Fibroblast of skin of right quadriceps (primary cell): ENCODE data around the gene MKKS.
"Not testable (repeated sequence)": the region's sequence is repeated elsewhere in the genome, so short reads cannot be mapped to it uniquely, and the experiment has no call there.

Source experiments
- DNase-seq: peaks from one replicate; pipeline ENCODE4 v3.0.0-alpha.2; 2013

Gene MKKS

DNA sequence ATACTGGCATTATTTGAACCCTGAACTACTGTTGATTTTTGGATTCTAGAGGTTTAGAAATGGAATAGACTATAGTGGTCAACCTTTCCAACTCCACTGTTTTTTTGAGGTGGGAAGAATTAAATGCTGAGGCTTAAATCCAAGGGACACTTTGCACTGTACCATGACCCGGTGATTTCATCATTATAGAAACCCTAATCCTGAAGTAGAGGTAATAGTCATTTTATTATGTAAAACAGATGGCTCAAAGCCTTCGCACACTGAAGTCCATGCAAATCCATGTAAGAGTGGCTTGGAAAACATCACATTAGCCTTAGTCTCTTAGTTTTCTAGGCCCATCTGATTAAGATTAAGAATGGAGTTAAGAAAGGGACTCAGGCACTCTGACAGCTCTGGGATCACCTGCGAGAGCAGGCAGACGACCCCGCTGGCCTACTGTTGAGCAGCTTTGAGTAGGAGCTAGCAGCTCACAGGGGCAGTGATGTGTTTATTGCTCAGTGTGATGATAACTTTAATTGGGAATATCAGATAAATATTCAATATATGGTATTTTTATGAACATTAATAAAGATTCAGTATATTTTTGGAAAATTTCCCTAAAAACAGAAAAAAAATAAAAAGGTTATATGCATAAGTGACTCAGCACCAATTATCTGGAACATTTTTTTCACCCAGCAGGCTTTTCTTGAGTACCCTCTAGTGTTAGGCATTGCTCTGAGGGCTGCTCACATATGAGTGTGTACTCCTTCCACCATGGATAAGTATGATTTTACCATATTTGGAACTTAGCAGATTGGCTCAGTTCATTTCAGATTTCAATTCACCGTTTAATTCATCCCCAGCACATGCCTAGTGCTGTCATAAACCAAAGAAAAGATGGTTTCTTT is 14.5 kb upstream of the MKKS start:
- peak; percentile 48 for DNase-seq

DNA sequence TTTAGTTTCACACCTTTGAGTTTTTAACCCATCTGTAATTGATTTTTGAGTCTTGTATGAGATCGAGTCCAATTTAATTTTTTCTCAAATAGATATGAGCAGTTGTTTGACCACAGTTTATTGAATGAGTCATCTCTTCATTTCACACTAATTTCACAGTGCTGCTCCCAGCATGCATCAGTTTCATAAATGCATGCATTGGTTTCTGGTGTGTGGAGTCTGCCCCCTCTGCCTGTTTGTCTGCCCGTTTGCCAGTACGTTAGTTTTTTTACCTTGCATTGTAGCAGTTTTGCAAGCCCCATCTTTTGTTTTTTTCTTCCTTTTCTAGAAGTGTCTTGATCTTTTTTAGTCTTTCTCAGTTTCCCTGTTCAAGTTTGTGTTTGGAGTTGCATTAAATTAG is 13.0 kb upstream of the MKKS start:
- peak; percentile 73 for DNase-seq

DNA sequence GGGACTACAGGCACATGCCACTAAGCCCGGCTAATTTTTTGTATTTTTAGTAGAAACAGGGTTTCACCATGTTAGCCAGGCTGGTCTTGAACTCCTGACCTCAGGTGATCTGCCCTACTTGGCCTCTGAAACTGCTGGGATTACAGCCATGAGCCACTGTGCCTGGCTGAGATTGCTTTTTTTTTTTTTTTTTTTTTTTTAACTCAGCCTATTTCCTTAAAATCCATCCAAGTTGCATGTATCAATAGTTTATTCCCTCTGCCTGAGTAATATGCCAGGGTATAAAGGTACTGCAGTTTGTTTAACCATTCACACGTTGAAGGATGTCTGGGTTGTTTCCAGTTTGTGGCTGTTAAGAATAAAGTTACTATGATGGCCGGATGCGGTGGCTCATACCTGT is 11.7 kb upstream of the MKKS start:
- DNase-seq = no peak

DNA sequence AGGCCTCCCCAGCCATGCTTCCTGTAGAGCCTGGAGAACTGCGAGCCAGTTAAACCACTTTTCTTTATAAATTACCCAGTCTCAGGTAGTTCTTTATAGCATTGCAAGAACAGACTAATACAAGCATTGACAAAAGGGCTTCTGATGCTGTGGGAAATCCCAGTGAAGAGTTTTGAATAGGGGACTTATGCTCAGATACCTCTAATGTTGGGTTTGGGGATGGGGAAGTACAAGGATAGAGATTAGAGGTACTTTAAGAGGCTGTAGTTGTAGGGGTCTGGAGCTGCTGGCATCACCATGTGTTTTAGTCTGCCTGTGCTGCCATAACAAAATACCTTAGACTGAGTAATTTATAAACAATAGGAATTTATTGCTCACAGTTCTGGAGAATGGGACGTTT is 9.9 kb upstream of the MKKS start:
- DNase-seq = no peak

DNA sequence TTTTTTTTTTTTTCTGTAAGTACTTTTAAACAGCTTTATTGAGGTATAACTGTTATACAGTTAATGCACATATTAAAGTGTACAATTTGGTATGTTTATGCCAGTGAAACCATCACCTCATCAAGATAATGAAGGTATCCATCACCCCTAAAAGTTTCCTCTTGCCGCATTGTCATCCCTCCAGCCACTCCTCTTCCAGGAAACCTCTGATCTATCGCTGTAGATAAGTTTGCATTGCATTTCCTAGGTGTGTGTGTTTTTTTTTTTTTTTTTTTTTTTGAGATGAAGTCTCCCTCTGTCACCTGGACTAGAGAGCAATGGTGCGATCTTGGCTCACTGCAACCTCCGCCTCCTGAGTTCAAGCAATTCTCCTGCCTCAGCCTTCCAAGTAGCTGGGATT is 4.2 kb upstream of the MKKS start:
- no peak for DNase-seq

DNA sequence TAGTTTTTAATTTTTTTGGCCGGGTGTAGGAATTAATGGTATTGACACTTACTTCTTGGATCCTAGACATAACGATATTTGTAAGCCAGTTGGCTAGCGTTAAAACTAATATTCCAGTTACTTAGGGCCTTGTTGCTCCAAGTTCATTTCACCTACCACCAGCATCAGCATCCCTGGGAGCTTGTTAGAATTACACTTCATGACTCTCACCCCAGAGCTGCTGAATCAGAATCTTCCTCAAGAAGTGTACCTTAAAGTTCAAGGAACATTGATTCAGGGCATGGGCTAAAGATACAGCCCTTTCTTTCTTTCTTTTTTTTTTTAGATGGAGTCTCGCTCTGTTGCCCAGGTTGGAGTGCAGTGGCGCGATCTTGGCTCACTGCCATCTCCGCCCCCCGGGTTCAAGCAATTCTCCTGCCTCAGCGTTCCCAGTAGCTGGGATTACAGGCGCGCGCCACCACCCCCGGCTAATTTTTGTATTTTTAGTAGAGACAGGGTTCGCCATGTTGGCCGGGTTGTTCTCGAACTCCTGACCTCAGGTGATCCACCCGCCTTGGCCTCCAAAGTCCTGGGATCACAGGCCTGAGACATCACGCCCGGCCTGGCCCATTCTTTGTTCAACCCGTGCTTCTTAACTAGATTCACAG is 2.2 kb upstream of the MKKS start:
- no peak for DNase-seq

DNA sequence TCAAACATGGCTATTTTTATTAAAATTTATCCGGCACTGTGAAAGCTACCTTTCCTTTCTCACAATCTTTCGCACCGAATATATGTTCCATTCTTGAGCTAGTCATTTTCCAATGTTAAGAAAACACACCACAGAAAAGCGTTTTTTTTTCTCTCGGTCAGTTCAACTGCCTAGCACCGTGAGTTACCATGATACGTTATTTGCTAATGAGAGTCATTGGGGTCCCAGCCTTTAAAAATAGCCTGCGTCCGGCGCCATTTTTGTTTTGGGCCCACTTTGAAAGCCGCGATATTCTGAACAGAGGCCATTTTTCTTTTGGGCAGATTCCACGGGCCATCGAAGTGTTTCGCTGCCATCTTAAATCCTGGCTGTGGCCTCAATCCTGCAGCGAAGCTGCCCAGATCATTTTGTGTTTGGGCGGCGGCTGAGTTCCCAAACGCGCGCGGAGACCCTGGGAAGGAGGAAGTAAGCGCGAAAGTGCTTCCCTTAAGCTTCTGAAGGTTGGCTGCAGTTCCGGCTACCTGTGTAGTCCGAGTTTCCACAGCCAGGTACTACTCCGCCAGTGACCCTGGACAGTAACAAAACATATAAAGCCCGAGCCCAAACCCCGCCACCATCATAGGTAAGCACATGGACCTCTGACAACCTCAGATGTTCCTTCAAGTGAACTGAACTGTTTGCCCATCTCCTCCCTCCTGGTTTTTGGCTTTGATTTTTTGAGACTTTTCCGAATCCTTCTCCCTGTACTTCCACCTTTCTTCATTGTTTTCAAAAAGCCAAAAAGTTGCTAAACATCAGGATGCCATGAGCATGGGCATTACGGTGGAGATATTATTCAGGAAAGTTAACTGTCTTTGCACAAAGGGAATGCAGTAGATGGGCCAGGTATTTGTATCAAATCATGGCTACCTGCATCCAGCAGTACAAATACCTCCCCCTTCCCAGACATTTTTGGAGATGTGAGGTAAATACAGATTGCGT is 1.1 kb upstream of the MKKS start, which contains the start of gene SLX4IP:
SLX4IP (plus strand) TSS at position 474 of the 981 bp plus-strand sequence. CDS start 22,900 bp downstream, outside the sequence.
- DNase-seq = peak; percentile 97

DNA sequence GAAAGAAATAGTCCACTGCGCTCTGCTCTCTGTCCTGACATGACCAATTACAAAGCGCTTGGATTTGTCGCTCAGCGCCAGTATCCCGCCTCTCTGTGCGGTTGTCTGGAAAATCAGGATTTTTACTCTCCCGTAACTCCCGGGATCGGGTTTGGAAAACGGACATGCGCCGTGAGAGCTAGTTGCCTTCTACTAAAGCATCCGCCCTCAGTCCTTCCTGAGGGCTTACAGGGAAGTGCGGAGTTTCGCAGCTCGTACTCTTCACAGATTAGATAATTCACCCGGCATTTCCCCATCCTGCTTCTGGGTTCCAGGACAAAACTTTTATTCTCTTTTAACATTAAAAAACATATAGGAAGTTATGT is 427 bp upstream of the MKKS start:
- DNase-seq = peak; percentile 99

DNA sequence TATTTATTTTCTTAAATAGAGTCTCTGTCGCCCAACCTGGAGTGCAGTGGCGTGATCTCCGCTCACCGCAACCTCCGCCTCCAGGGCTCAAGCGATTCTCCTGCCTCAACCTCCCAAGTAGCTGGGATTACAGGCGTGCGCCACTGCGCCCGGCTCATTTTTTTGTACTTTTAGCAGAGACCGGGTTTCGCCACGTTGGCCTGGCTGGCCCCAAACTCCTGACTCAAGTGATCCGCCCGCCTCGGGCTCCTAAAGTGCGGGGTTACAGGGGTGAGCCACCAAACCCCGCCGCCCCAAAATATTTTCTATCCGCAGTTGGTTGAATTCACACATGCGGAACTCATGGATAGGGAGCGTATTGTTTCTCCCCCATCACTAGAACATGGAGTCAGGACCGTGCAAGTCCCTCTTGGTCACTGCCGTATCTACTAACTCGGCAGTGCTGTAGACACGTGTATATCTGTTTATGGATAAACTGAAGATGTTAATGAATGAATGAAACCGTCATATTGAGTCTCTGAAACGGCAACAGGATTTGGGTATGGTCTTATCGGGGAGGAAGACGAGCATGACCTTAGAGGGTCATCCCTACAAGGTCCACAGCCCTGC is 904 bp downstream of the MKKS start:
- no peak for DNase-seq

DNA sequence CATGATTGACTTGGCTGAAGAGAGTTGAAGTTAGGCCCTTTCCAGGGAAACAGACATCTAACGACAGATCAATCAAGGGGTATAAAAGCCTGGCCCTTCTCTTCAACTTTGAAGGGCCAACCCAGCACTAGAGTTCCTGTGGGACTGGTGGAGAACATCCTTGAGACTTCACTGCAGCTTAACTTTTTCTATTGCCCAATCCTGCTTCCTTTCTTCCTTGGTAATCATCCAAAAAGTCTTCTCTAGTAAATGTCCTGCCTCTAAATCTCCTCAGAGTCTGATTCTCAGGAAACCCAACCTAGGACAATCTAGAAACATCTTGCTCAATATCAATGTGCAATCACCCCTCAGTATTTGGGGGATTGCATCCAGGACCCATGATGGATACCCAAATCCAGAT is 1.9 kb downstream of the MKKS start:
- DNase-seq = no peak

DNA sequence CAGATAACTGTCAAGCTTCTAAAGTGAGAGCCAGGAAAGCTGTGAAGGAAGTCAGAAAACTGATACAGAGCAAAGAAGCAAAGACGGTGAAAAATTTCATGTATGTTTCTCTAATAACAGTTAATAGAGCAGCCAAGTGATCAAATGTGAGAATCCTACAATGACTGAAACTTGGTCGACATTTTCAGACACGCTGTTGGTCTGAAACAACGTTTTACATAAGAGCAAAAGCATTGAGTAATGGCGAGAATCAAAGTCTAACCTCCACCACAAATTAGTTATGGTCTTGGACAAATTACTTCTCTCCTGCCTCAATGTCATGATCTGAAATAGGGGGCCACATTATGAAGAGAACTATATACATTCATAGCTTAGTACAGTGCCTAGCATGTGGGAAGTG is 3.3 kb downstream of the MKKS start:
- DNase-seq = no peak

DNA sequence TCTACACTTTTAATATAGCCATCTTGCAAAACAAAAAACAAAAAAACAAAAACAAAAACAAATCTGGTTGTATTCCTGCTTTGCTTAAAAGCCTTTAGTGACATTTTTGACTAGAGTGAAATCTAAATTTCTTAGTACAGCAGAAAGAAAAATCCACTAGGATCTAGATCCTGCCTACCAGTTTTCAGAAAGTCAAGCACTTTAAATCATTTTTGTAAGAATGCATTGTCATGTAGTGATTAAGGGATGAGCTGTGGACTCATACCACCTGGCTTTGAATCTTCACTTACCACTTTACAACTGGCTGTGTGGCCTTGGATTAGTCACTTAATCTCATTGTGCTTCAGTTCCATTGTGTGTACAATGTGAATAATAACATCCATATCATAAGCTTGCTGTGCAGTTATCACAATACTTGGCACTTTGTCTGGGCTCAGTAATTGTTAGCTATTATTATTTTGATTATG is 4.0 kb downstream of the MKKS start:
- DNase-seq = no peak

DNA sequence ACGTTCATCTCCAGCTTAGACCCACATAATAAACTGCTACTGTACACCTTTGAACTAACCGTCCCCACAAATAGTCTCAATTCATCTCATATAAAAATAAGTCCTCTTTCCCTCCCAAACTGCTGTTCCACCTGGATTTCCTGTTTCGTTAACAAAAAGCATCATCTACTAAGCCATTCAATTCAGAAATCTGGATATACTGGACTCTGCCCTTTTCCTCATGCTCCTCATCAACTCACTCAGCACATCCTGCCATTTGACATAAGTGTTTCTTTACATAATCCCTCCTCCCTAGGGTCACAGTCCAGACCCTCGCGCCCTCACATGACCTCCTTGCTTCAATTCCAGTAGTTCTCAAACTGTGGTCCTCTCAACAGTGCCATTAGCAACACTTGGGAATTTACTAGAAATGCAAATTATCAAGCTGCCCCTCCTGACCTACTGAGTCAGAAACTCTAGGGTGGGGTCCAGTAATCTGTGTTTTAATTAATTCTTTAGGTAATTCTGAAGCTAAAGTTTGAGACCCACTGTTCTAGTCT is 4.5 kb downstream of the MKKS start:
- DNase-seq = no peak

DNA sequence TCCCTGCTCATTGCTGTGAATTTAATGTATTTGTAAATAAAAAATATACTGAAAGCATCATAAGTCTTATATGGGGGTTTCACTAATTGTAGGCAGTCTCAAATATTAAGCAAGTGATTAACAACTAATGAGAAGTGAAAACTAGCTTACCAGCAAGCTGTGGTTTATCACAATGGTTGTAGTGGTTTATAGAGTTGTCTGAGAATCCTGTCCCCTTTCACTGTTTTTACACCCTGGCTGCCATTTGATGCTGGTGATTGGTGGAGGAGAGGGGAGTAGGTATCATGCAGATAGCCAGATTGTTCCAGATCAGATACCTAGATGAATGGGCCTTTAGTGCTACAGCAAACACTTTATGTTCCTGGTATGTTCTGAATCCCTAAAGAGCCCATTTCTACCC is 6.0 kb downstream of the MKKS start:
- no peak for DNase-seq

DNA sequence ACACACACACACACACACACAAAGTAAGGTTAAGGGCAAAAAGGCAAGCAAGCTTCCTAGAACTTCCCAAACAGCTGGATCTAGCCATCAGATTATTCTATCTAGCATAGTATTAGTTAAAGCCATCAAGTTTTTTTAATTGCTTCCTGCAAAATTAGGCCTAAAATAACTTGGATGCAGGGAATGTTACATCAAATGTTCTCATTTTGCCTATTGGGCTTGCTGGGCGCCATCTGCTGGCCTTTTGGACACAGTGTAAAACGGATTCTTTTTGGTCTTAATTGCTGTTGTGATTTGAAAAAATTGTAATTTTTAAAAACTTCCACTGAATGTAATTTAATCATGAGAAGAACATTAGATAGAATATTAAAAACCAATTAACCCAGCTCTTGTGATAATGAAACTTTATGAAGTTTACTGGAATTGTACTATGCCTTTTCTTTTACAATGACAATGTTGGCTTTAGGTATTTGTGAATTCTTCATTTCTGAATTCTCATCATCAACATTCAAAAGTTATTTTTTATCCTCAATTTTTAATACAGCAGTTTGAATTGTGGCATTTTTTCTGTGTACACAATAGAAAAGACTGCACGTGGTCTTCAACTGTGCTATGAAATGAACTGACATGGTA is 6.8 kb downstream of the MKKS start:
- peak; percentile 64 for DNase-seq

DNA sequence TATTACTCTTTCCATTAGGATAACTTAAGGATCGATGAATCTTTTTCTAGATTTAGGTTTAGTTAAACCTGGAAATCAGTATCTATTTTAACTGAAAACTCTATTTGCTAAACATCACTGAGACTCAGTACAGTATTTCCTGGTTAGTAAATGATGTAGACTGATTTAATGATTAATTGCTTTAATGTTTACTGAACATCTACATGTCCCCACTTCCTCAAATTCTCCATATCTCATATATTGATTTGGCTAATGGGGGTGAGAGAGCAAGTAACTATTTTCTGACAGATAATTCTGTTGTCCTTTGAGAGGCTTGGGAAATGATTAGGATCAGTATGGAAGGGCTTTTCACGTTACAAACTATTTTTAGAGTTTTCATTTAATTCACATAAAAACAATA is 10.3 kb downstream of the MKKS start:
- no peak for DNase-seq

DNA sequence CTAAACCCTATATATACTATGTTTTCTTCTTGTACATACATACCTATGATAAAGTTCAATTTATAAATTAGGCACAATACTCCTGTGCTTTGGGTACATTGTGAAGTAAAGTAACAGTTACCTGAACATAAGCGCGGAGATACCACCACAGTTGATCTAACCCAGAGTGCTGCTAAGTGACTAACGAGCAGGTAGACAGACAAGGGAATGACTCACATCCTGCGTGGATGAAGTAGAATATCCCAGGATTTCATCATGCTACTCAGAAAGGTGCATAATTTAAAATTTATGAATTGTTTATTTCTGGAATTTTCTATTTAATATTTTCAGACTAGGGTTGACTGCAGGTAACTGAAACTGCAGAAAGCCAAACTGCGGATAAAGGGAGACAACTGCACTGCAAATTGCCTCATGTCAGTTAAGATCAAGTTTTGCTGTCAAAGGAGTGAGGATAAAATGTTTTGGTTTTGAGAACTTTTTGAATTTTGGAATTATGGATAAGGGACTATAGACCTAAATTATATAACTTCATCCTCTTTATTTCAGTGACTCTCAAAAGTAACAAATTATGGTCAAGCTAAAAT is 14.4 kb downstream of the MKKS start:
- DNase-seq = no peak

DNA sequence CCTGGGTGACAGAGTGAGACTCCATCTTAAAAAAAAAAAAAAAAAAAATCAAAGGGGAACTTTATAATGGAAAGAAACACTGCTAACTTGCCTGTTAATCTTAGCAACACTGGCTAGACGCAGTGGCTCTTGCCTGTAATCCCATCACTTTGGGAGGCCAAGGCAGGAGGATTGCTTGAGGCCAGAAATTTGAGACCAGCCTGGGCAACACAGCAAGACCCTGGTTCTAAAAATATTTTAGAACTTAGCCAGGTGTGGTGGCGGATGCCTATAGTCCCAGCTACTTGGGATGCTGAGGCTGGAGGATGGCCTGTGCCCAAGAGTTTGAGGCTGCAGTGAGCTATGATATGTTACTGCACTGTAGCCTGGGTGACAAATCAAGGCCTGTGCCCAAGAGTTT is 16.8 kb downstream of the MKKS start:
- DNase-seq = not testable (repeated sequence)

DNA sequence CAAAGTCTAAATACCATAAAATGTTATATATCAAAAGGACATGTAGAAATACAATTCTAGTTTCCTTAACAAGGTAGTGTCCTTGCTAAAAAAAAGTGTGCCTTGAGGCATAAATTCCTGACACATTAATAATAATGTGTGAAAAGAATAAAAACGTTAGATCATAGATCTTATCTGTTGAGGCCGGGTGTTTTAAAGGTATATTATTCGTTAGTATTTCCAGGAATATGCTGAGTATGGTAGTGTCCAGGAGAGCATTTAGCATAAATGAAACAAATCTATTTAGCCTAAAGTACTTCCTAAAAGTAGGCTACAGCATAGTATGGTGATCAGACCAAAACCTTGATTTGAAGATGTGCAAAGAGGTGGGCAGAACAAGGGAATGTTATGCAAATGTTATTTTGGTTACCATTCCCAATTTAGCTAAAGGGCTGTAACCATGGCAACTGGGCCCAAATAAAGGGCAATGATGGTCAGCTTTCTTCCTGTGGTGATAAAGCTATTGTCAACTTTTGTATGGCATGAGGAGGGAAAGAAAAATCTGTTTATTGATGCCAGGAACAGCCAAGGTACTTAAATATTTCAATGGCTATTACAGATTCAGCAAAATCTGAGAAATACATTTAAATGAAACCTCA is 18.9 kb downstream of the MKKS start:
- DNase-seq = peak; percentile 8

DNA sequence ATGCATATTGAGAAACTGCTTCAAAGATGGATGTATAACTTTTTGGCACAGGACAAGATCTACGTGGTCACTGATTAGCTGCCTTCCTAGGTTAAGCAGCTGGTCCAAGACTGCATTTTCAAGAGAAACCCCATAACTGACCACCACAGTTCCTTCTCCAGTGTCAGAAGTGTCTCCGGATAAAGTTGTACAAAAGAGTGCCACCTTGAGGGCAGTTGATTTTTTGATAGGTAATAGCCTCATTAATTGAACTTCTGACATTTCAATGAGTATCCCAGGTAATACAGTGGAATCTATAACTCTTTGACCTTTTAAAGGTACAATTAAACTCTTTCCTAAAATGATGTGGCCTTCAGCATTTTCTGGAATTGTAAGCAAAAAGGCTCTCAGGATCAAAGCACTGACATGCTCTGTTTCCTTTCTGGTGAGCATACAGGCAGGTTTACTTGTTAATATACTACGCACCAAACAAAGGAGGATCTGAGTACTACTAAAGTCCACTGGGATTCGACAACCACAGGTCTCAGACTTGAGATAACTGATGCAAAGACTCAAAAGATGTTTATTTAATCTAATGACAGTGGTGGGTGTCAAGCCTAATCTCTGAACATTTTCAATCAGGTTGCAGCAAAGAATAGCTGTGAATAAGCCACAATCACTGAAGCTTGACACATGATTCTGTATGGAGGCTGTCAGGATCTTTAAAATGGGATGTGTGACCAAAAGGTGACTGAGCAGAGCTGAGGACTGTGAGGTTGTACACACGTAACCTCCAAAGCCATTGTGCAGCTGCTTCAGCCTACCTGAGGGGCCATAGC is 21.2 kb downstream of the MKKS start:
- no peak for DNase-seq
